Measurements from ENCODE around the gene NFASC.

The NFASC gene

DNA sequence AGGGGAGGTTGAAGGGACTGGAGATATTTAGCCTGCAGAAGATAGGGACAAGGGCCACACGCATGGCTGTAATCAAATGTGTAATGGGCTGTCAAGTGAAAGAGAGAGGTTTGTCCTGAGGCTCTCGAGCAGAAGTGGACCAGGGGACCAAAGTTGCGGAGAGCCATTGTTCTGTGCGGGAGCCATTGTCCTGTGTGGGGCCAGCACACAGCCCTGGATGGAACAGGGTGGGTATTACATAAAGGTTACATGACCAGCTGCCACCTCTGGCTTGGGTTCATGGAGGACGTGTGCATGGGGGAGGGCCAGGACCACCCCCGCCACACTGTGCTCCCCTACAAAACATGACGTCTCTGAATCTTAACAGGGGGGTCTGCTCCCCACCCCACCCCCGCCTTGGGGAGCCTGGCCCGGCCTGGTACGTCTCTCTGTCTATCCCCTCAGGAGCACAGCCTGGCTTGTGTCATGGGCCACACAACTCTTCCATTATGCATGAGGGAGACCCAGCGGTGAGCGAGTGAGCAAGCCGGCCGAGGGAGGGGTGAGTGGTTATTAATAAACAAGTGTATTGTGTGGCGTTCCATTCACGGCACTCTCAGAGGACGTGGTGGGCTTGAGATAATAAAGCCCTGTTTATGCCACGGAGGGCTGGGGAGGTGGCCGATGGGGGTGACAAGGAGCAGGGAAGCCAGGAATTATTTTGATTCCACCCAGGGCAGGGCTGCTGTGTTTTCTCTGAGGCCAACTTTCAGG, at the start of gene NFASC:
Gene NFASC (plus strand): TSS at position 703 of the 753 bp plus-strand sequence. CDS start 73,454 bp downstream, outside the sequence.
- FAIRE-seq (no peak), DNase-seq (ENCODE audit: low spot score) (no peak)

DNA sequence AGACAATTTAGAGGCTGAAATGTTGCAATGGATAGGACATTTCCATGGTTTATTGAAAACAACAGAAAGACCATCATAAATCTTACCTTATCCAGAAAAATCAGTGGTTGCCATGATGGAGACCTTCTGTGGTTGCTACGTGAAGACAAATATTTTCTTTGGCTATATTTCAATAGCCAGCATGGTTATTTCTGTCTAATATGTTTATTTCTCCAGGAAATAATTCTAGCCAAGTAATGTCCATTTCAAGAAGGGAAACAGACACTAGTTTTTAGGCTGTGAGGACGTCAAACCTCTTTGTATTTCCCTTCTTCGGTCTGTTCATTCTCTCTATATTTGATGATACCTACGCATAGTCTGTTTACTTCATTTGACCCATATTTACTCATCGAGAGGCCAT, 49.2 kb upstream of the NFASC start:
- FAIRE-seq (no peak), DNase-seq (ENCODE audit: low spot score) (no peak)

DNA sequence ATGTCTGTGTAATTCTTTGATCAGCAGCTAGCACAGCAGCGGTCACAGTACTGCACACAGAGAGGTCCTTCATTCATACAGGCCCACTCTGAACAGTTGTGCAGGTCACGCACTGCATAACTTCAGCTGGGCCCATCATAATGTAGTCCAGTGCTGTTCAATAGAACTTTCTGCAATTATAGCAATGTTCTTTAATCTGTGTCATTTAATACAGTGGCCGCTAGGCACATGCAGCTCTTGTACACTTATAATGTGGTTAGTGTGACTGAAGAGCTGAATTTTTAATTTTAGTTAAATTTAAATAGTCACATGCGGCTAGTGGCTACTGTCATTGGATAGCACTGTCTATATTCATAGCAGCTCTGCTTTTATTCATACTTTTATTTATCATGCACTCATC, 48.7 kb upstream of the NFASC start:
- FAIRE-seq (no peak), DNase-seq (ENCODE audit: low spot score) (no peak)

DNA sequence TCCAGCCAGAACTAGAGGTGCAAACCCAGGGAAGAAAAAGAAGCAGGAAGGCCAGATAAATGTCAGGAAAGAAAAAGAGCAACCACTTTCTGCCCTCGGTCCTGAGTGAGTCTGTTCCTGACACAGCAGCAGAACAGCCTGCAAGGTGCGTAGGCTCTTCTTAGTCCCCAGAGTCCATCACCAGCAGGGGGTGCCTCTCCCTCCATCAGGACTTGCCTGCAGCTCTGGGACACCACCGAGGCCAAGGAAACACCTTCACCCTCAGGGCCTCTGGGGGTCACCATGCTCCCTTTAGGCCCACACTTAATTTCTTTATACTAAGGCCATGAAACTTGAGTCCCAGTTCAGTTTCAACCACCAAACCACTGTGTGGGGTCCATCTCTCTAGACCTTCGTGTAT, 43.7 kb upstream of the NFASC start:
- FAIRE-seq (no peak), DNase-seq (ENCODE audit: low spot score) (peak; percentile 32)

DNA sequence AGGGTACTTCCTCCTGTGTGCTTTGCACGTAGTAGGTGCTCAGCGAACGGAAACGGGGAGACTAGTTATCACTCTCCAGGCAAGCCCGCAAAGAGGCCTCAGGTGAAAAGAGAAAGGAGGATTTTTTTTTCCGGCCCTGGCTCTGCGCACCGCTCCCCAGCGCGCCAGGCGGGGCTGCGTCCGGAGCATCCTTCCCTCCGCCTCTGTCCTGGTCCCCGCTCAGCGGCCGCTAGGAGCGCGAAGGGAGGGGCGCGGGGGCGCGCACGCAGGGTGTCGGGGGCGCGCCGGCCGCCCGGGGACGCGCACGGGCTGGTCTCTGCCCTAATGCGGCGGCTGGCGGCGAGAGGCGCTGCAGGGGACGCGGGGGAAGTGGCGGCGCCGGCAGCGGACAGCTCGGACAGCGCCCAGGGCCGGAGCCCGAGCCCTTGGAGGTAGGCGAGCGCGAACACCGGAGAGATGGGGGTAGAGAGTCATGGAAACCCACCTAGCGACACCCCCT, 42.3 kb upstream of the NFASC start:
- DNase-seq (ENCODE audit: low spot score) (peak; percentile 96), FAIRE-seq (peak; percentile 13)

DNA sequence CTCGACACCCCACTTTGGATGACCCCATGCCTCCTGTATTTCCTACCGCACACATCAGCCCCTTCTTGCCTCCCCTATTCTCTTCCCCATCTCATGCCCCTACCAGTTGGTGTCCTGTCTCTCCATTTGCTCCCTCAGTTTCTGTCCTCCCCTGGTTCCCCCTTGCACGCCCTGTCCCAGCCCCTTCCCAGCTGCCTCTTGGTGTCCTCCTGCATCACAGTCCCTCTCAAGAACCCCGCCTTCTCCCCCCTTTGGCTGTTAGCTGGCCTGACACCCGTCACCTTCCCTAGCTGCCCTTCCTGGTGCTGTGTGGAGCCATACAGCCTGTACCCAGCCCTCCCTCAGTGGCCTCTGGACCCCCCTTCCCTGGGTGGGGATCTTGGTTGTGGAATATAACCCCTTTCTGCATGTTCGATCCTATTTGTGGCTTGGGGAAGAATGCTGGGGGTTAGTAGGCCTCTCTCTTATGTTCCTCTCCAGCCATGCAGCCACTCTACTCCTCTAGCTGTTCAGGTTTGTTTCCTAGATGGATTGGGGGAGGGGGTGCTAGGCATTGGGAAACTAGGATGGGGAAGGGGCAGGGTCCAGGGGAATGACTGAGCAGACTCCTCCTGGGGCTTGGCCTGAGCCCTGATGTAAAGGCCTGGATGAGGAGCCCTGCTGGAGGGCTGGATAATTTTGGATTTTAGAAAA, 41.4 kb upstream of the NFASC start:
- FAIRE-seq (no peak), DNase-seq (ENCODE audit: low spot score) (peak; percentile 14)

DNA sequence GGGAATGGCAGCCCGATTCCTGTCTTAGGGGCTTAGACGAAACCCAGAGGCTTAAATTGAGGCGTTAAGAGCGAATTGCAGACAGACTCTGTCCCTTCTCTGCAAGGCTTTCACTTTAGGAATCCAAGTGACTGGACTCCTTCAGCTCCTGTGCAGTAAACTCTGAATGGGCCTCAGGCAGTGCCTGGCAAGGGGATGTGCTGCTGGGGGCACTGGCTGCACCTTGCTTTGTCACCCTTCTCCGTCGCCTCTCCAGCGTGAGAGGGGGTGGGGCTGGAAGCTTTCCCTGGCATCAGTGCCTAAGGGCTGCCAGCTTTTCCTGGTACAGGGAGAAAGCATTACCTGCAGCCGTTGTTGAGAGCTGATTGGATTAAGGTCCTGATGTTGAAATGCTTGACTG, 39.9 kb upstream of the NFASC start:
- FAIRE-seq (no peak), DNase-seq (ENCODE audit: low spot score) (no peak)

DNA sequence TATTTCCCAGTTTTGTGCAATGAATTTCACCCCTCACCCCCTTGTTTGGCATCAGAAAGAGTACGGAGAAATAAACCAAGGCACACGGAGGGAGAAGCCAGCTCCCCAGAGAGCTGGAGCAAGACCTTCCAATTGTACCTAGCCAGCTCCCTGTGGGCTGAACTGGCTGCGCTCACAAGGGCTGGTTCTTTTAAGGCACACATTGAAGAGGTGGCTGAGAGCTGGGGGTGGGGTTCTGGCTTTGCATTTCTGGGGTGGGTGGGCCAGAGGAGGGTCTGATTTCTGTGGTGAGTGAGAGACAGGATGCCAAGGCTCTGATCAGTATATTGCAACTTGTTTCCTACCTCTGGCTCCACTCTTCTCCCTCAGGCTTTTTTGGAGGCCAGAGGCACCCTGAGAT, 39.5 kb upstream of the NFASC start:
- DNase-seq (ENCODE audit: low spot score) = no peak
- FAIRE-seq = no peak

DNA sequence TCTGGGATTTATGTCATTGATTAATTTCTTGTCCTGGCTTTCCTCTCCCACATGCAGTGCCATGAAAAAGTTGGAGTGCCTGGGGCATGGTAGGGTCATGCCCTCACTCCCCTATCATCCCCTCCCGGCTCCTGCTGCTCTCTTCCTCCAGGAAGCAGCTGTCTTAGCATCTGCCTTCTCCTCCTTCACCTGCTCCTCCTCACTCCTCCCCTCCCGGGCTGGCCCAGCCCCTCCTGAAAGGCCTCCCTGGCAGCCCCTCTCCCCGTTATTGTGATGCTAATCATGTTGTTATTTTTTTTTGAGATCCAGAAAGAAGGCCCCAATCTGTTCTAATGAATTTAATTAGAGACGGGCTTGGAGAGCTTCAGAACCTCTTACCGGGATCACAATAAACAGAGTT, 36.3 kb upstream of the NFASC start:
- no peak for FAIRE-seq
- no peak for DNase-seq (ENCODE audit: low spot score)

DNA sequence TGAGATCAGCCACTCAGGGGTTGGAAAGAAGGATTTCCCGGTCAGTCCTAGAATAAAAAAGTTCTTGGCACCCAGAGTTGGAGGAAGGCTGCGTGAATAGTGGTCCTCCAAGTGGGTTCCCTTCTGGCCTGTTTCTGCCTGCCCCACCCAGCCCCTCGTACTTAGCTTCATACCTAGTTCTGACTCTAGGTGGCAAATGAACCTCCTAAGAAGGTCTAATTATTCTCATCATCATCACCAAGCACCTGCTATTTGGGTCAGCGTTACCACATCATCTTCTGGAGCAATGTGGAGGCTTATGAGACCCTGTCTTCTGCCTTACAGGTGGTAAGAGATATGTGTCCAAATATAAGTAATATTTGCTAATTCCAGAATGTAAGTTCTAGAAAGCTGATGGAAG, 35.9 kb upstream of the NFASC start:
- no peak for DNase-seq (ENCODE audit: low spot score)
- no peak for FAIRE-seq

DNA sequence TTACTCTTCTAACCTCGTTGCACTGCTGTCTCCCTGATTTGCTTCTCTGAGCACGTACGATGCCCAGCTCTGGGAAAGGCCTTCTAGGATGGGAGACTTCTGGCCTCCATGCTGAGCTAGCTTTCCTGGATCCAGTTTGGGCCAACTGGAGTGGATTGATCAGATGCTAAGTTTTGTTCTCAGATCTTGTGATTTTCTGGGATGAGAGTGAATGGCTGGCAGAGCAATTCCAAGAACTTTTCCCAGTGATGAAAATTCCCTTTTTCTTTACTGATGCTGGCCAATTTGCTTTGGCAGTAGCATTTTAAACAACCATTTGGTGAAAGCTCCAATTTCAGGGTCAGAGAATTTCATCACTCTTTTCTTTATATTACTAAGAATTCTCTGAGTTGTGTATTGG, 34.9 kb upstream of the NFASC start:
- FAIRE-seq = no peak
- no peak for DNase-seq (ENCODE audit: low spot score)

DNA sequence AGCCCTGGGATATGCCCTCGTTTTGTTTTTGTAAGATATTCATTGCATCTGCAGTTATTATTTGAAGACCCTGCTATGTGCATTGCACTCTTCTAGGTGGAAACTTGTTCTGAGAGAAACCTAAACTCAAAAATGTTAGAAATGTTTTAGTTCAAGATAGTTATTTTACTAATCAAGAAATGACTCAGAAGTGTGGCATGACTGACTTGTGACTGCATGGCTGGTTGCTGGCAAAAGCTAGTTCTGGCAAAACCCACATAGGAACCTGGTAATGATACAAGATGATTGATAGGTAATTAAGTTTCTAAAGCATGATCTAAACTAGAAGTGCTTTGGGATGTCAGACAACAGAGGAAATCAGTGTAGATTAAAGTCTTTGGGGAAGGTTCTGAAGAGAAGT, 33.8 kb upstream of the NFASC start:
- no peak for DNase-seq (ENCODE audit: low spot score)
- no peak for FAIRE-seq

DNA sequence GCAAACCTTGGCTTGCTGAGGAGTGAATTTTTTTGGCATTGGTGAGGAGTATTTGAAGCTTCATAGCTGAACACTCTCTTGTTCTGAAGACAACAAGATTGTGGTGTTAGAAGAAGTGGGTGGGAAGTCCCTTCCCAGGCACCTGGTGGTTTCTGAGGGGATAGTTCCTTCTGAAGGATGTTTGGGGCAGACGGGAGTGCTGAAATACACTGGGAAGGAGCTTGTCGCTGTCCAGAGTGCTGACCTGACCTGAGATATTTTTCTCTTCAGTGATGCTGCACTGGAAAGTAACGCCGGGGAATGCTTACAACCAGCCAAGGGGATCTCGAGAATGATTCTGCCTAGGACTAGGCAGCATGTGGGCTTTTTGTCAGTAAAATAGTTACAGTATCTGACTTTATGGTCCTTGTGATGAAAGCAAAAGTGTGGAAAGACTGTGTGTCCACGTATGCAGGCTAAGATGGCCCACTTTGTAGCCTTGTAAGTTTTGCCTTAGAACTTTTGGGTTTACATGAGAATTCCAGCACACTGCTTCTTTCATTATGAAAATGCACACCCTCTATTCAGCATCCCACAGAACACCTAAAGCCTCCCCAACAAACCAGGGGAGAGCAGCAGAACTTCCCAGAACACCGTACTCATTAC, 33.1 kb upstream of the NFASC start:
- FAIRE-seq (no peak), DNase-seq (ENCODE audit: low spot score) (peak; percentile 77)

DNA sequence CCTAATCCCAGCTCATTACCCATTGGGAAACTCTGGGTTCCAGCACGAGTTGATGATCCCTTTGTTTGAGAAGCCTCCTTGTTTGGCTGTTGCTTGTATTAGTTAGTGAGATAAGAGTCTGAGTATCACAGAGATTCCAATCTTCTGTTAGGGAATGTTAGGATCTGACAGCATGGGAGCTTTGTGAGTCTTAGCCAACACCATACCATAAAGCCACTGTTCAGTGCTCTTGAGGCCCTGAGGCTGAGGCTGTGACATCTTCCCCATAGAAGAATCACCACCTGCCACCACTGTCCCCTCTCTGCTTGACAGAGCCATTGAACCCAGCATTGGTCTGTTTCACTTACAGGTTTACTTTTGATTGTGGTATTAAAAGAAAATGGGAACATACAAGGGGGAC, 29.3 kb upstream of the NFASC start:
- DNase-seq (ENCODE audit: low spot score) (no peak), FAIRE-seq (no peak)

DNA sequence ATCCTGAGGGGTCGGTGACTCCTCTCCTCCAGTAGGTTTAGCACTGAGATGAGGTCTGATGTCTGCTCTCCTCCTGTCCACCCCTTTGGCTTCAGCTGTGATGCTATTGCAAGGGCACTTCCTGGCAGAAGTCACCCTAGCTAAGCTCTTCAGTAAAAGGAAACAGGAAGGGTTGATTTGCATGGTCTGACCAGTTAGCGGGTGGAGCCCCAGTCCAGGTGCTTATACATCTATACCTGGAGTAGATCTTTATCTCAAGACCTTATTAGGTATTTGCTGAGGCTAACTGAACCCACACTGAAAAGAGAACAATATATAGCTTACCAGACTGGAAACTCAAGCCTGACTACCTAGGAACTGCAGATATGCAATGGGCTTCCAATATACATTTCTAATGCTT, 28.9 kb upstream of the NFASC start:
- FAIRE-seq = no peak
- DNase-seq (ENCODE audit: low spot score) = no peak

DNA sequence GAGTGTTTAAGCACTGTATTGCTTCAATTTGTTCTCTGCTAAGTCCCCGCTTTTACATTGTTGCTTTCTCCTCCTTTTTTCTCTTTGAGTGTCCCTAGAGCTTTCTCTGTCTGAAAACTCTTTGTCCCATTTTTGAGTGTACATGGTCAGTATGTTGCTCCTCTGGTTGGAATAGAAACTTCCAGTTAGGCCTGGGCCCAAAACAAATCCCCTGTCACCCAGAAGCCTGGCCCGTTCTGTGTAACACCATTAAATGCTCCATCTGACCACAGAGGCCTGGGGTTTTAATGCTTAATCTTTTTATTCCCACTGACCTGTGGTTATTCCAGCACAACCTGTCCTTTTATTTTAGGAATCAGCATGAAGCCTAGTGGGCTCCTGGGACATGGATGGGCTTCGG, 28.3 kb upstream of the NFASC start:
- FAIRE-seq (no peak), DNase-seq (ENCODE audit: low spot score) (no peak)

DNA sequence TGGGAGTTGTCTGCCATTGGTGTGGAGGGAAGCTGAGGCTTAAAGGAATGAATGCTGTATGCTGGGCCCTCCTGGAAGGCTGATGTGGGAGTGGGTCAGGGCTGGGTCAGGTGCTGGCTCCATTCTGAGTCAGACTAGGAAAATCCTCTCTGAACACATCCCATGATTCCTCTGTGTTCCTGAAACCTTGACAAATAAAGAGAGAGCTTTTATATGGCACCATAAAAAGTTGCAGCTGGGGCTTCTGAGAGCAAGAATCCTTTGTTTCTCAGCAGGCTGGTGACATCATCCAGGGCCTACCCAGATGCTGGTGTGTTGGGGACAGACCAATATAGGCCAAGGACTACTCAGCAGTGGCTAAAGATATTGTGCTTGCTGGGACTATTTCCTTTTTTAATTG, 27.8 kb upstream of the NFASC start:
- DNase-seq (ENCODE audit: low spot score) (peak; percentile 19), FAIRE-seq (no peak)

DNA sequence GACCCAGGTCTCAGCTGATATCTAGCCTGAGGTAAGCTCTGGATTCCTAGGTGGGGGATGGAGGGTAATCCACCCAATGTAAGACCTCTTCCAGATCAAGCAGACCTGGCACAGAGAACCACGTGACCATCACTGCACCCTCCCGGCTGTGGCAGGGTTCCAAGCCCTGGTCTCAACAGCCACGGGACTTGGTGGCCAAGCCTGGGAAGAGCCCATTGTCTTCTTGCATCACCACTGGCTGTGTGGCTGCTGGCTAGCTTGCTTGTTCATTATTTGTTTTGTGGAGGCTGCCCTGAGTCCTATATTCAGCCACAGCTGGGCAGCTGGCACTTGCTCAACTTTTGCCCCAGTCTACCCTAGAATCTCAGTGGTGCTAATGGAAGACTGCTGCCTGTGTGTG, 24.1 kb upstream of the NFASC start:
- DNase-seq (ENCODE audit: low spot score) (no peak), FAIRE-seq (no peak)

DNA sequence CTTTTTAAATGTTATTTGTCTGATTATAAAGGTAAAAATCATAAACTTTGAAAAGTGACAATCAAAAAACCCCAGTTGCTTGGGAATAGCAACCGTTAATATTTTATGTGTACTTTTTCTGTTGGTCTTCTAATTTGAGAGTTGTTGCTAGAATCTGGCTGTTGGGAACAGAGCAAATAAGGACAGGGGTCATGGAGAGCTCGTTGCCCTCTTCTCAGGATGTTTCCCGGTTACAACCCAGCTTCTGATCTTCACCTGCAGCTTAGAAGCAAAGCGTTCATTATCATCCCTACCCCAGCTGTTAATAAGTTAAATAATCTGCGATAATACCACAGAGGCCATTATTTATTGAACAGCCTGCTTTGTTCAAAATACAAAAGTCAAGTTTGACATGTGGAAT, 22.1 kb upstream of the NFASC start:
- no peak for FAIRE-seq
- DNase-seq (ENCODE audit: low spot score) = no peak

DNA sequence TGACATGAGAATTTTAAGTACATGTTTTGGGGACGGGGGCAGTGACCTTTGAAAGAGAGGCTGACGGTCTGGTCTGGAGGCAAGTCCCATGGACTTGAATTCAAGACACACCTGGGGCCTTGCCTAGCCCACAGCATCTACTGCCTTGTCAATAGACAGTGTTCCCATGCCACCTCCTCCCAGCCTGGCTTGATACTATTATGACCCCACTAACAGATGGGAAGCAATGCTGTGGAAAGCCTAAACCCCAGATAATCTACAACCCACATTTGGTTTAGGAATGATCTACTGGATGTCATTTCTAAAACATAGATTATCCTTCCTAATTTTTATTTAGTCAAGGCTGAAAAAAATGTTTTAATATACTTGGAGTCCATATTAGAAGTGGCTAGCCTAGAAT, 17.8 kb upstream of the NFASC start:
- FAIRE-seq (no peak), DNase-seq (ENCODE audit: low spot score) (no peak)

DNA sequence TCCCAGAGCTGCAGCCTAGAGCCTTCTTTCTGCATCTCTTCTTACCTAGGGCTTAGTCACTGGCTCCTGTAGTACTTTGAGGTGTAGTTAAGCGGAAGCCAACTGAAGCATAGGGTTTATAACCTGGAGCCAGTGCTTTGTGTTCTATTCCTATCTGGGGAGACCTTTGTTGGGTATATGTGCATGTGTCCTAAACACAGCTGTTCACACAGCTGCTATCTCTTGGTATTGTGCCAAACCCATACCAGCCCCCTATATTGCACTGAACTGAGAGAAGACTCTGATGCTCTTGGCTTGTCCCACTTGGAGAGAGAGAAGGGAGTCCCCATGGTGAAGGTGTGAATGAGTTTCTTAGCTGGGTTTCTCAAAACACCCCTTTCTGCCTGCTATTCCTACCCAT, 17.2 kb upstream of the NFASC start:
- no peak for DNase-seq (ENCODE audit: low spot score)
- no peak for FAIRE-seq

DNA sequence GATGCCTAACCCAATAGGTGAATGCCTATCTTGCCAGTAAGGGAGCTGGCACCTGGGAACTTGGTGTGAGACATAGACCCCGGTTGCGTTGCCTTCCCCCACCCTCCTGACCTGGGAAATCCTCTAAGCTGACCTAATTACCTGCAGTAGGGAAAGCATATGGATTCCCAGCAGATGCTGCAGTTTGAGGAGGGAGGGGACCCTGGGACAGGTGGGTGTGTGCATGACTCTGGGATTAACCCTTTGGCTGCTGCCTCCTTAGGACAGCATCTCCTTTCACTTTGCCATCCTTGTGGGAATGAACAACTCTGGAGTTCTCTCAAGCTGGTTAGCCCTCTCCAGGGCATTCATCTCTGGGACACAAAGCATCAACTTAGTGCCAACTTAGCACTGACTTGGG, 16.4 kb upstream of the NFASC start:
- FAIRE-seq (no peak), DNase-seq (ENCODE audit: low spot score) (no peak)

Data from urothelium cell line (cell line).